ENCODE measurements around the gene CCKAR. TPM values are rescaled to one million over a fixed set of nuclear protein-coding genes. Genes with fewer than 3 reads are reported as not detected.

CCKAR gene
- total and polyA plus RNA-seq, 2 of the 13 experiments (the other 11 are each of a cell fraction or from before 2014, with no cell fraction given), result not detected

GRCh38 chr4:26459054-26459755 is 31.1 kb downstream of the CCKAR start (continued):
- TF ChIP-seq REST (IDR thresholded peaks at IDR 0.05; ENCODE audit: borderline replicate concordance in 1 of 2, low read depth in 1 of 2, low read length in 2 of 2) (no peak), SOX13 (IDR thresholded peaks at IDR 0.05) (no peak), SOX13 (CRISPR knock-in tag; conservative IDR thresholded peaks at IDR 0.05 in 1 of 2, IDR thresholded peaks at IDR 0.05 in 1 of 2) (0 out of 4 replicates have a peak, but pooled peaks of 1 of the 2 experiments have one; percentile 11), ELF3 (CRISPR knock-in tag; IDR thresholded peaks at IDR 0.05) (peak; percentile 21; the same call in 1 of the 2 replicates), MED8 (CRISPR knock-in tag; IDR thresholded peaks at IDR 0.05; ENCODE audit: insufficient replicate concordance) (no peak), HMG20A (CRISPR knock-in tag; IDR thresholded peaks at IDR 0.05; ENCODE audit: borderline replicate concordance) (peak; percentile 18; the same call in 1 of the 2 replicates), ATF7 (IDR thresholded peaks at IDR 0.05) (no peak), ATF7 (CRISPR knock-in tag; IDR thresholded peaks at IDR 0.05) (no peak), ZFY (CRISPR knock-in tag; IDR thresholded peaks at IDR 0.05) (no peak), HNRNPL (IDR thresholded peaks at IDR 0.05; ENCODE audit: low read depth, low read length) (no peak), SIX1 (CRISPR knock-in tag; IDR thresholded peaks at IDR 0.05; ENCODE audit: borderline replicate concordance) (no peak), GZF1 (CRISPR knock-in tag; IDR thresholded peaks at IDR 0.05) (peak; percentile 98)
- TF ChIP-seq, protein P1, sequence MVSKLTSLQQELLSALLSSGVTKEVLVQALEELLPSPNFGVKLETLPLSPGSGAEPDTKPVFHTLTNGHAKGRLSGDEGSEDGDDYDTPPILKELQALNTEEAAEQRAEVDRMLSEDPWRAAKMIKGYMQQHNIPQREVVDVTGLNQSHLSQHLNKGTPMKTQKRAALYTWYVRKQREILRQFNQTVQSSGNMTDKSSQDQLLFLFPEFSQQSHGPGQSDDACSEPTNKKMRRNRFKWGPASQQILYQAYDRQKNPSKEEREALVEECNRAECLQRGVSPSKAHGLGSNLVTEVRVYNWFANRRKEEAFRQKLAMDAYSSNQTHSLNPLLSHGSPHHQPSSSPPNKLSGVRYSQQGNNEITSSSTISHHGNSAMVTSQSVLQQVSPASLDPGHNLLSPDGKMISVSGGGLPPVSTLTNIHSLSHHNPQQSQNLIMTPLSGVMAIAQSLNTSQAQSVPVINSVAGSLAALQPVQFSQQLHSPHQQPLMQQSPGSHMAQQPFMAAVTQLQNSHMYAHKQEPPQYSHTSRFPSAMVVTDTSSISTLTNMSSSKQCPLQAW (CRISPR knock-in tag; IDR thresholded peaks at IDR 0.05), result 0 out of 2 replicates have a peak, but pooled peaks have one; percentile 43
- TF ChIP-seq, protein P2, sequence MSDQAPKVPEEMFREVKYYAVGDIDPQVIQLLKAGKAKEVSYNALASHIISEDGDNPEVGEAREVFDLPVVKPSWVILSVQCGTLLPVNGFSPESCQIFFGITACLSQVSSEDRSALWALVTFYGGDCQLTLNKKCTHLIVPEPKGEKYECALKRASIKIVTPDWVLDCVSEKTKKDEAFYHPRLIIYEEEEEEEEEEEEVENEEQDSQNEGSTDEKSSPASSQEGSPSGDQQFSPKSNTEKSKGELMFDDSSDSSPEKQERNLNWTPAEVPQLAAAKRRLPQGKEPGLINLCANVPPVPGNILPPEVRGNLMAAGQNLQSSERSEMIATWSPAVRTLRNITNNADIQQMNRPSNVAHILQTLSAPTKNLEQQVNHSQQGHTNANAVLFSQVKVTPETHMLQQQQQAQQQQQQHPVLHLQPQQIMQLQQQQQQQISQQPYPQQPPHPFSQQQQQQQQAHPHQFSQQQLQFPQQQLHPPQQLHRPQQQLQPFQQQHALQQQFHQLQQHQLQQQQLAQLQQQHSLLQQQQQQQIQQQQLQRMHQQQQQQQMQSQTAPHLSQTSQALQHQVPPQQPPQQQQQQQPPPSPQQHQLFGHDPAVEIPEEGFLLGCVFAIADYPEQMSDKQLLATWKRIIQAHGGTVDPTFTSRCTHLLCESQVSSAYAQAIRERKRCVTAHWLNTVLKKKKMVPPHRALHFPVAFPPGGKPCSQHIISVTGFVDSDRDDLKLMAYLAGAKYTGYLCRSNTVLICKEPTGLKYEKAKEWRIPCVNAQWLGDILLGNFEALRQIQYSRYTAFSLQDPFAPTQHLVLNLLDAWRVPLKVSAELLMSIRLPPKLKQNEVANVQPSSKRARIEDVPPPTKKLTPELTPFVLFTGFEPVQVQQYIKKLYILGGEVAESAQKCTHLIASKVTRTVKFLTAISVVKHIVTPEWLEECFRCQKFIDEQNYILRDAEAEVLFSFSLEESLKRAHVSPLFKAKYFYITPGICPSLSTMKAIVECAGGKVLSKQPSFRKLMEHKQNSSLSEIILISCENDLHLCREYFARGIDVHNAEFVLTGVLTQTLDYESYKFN (CRISPR knock-in tag; conservative IDR thresholded peaks at IDR 0.05), result no peak
- TF ChIP-seq, protein P3, sequence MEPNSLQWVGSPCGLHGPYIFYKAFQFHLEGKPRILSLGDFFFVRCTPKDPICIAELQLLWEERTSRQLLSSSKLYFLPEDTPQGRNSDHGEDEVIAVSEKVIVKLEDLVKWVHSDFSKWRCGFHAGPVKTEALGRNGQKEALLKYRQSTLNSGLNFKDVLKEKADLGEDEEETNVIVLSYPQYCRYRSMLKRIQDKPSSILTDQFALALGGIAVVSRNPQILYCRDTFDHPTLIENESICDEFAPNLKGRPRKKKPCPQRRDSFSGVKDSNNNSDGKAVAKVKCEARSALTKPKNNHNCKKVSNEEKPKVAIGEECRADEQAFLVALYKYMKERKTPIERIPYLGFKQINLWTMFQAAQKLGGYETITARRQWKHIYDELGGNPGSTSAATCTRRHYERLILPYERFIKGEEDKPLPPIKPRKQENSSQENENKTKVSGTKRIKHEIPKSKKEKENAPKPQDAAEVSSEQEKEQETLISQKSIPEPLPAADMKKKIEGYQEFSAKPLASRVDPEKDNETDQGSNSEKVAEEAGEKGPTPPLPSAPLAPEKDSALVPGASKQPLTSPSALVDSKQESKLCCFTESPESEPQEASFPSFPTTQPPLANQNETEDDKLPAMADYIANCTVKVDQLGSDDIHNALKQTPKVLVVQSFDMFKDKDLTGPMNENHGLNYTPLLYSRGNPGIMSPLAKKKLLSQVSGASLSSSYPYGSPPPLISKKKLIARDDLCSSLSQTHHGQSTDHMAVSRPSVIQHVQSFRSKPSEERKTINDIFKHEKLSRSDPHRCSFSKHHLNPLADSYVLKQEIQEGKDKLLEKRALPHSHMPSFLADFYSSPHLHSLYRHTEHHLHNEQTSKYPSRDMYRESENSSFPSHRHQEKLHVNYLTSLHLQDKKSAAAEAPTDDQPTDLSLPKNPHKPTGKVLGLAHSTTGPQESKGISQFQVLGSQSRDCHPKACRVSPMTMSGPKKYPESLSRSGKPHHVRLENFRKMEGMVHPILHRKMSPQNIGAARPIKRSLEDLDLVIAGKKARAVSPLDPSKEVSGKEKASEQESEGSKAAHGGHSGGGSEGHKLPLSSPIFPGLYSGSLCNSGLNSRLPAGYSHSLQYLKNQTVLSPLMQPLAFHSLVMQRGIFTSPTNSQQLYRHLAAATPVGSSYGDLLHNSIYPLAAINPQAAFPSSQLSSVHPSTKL (CRISPR knock-in tag; IDR thresholded peaks at IDR 0.05), result peak; percentile 8; the same call in 1 of the 2 replicates

Measured in HepG2 (cell line).